Measurements from ENCODE around the gene PPRC1. TPM values are rescaled to one million over a fixed set of nuclear protein-coding genes. Genes with fewer than 3 reads are reported as not detected.

The PPRC1 gene
- total and polyA plus RNA-seq, 7 donors: 4.2 to 39.9 (median 12.5) TPM

- 95% methylated on average over 17 of the region's 17 CpGs for WGBS, 2 donors
- Histone ChIP-seq H3K36me3 (peaks cover 14 to 86% (median 38%) of the 10 kb centered on the region in 4 donors), H3K4me3 (no peak overlapping the region), H3K9me3 (no peaks in the 10 kb centered on the region), H3K4me1 (peaks cover 0 to 7% (median 6%) of the 10 kb centered on the region in 4 donors), H3K27ac (no peak overlapping the region), H3K27me3 (no peaks in the 10 kb centered on the region)
- DNase-seq: no peak
- intact Hi-C loops (cut with DNase I): no loop called here
- TF ChIP-seq EP300 (IDR thresholded peaks at IDR 0.05): no peak
- TF ChIP-seq CTCF (IDR thresholded peaks at IDR 0.05): no peak
- no peak for TF ChIP-seq POLR2A (IDR thresholded peaks at IDR 0.05)
These were observed 14.2 kb downstream of the PPRC1 start for GRCh38 chr10:102146971-102147428.

- no peak for DNase-seq
- H3K27ac ChIP-seq: no peak overlapping the region
- intact Hi-C loops (cut with DNase I): no loop called here
- H3K9me3 ChIP-seq: no peaks in the 10 kb centered on the region
- no peak overlapping the region for H3K4me3 ChIP-seq
- 97 to 98% methylated on average over 1 of the region's 1 CpG for WGBS, 2 donors
- no peaks in the 10 kb centered on the region for H3K27me3 ChIP-seq
- TF ChIP-seq POLR2AphosphoS5 (IDR thresholded peaks at IDR 0.05) (no peak), CTCF (IDR thresholded peaks at IDR 0.05) (no peak), EP300 (IDR thresholded peaks at IDR 0.05) (no peak)
- peaks cover 0 to 8% (median 6%) of the 10 kb centered on the region in 4 donors for H3K4me1 ChIP-seq
- peaks cover 14 to 80% (median 38%) of the 10 kb centered on the region in 4 donors for H3K36me3 ChIP-seq
These were observed 14.7 kb downstream of the PPRC1 start for GRCh38 chr10:102147561-102147960.

GRCh38 chr10:102148275-102148674, 15.4 kb downstream of the PPRC1 start:
- 94 to 96% methylated on average over 13 of the region's 13 CpGs for WGBS, 2 donors
- no peak for TF ChIP-seq CTCF (IDR thresholded peaks at IDR 0.05)
- TF ChIP-seq EP300 (IDR thresholded peaks at IDR 0.05): no peak
- TF ChIP-seq POLR2AphosphoS5 (IDR thresholded peaks at IDR 0.05): no peak
- no peak for TF ChIP-seq POLR2A (IDR thresholded peaks at IDR 0.05)
- no peaks in the 10 kb centered on the region for H3K27me3 ChIP-seq
- H3K9me3 ChIP-seq: no peaks in the 10 kb centered on the region
- no peak overlapping the region for H3K4me3 ChIP-seq
- H3K4me1 ChIP-seq: peaks cover 0 to 15% (median 13%) of the 10 kb centered on the region in 4 donors
- no peak overlapping the region for H3K27ac ChIP-seq
- intact Hi-C loops (cut with DNase I): no loop called here
- no peak for DNase-seq
- peaks cover 14 to 73% (median 38%) of the 10 kb centered on the region in 4 donors for H3K36me3 ChIP-seq

GRCh38 chr10:102150970-102151773, 18.3 kb downstream of the PPRC1 start:
- H3K4me1 ChIP-seq: peaks cover 0 to 29% (median 23%) of the 10 kb centered on the region in 4 donors
- 78 to 87% methylated on average over 3 of the region's 3 CpGs for WGBS, 2 donors
- no peak for DNase-seq
- H3K9me3 ChIP-seq: no peaks in the 10 kb centered on the region
- peaks cover 9 to 63% (median 24%) of the 10 kb centered on the region in 4 donors for H3K36me3 ChIP-seq
- peak overlapping the region in 3 of 4 donors; percentile 64 to 81 (median 77) for H3K4me3 ChIP-seq
- intact Hi-C loops (cut with DNase I): loop anchor here (5.0 kb wide), 1 partner anchor 351 kb away; the partner anchor contains the start of genes ACTR1A and SUFU
- H3K27ac ChIP-seq: peak overlapping the region; percentile 86 to 92 (median 90)
- TF ChIP-seq EP300 (IDR thresholded peaks at IDR 0.05) (no peak), POLR2A (IDR thresholded peaks at IDR 0.05) (no peak), CTCF (IDR thresholded peaks at IDR 0.05) (no peak)
- H3K27me3 ChIP-seq: no peaks in the 10 kb centered on the region

Data from sigmoid colon (tissue), 7 donors.